Activated CD8-positive, alpha-beta memory T cell treated with anti-CD3 and anti-CD28 coated beads for 36 hours (primary cell): Measurements from ENCODE around the gene CPSF2. TPM values are rescaled to one million over a fixed set of nuclear protein-coding genes. Genes with fewer than 3 reads are reported as not detected.
"Not testable (repeated sequence)": the region's sequence is repeated elsewhere in the genome, so short reads cannot be mapped to it uniquely, and the experiment has no call there.

Source experiments
- CTCF ChIA-PET: fragments of 350-600 bp; sonication (Branson Sonifier 250); formaldehyde crosslinking; loops from one replicate; lab custom pipeline; 2021; ENCODE audit warnings: antibody characterized with exemption; lab: Charles Lee
- POLR2A ChIA-PET: fragments of 350-600 bp; sonication (Branson Sonifier 250); formaldehyde crosslinking; loops from one replicate; lab custom pipeline; 2021; ENCODE audit warnings: antibody characterized with exemption; lab: Charles Lee
- total RNA-seq, 2 experiments: library from RNA; stranded (reverse); gene quantifications; one replicate each; pipeline ENCODE4 v1.2.3, GENCODE V29; 2021

The CPSF2 gene
- total RNA-seq, 2 experiments from 2014 or later = 131 to 143 TPM

- ChIA-PET POLR2A (no interaction called here), CTCF (no interaction called here)
Measured at GRCh38 chr14:92143309-92143708, 21.5 kb downstream of the CPSF2 start.

- ChIA-PET POLR2A (no interaction called here), CTCF (no interaction called here)
Measured at GRCh38 chr14:92143962-92144361, 22.2 kb downstream of the CPSF2 start.

GRCh38 chr14:92144708-92145107, 22.9 kb downstream of the CPSF2 start:
- CTCF ChIA-PET = interaction anchor here (0.6 to 1.4 kb wide), 2 partner anchors 27 to 1232 kb away, joined by 3 read pairs; no protein-coding TSS in a partner anchor
- POLR2A ChIA-PET = no interaction called here

- CTCF ChIA-PET = interaction anchor here (0.7 kb wide), 1 partner anchor 364 kb away, joined by 6 read pairs; no protein-coding TSS in a partner anchor
- POLR2A ChIA-PET = interaction anchor here (0.6 kb wide), 1 partner anchor 295 kb away, joined by 5 read pairs; no protein-coding TSS in a partner anchor
Measured at GRCh38 chr14:92153581-92153980, 31.8 kb downstream of the CPSF2 start.

GRCh38 chr14:92154283-92154942, 32.6 kb downstream of the CPSF2 start:
- ChIA-PET CTCF (no interaction called here), POLR2A (no interaction called here)

GRCh38 chr14:92160619-92161018, 38.9 kb downstream of the CPSF2 start:
- POLR2A ChIA-PET = no interaction called here

GRCh38 chr14:92161521-92161920, 39.8 kb downstream of the CPSF2 start:
- POLR2A ChIA-PET = no interaction called here
- CTCF ChIA-PET = interaction anchor here (0.6 kb wide), 1 partner anchor 182 kb away, joined by 4 read pairs; no protein-coding TSS in a partner anchor

More at GRCh38 chr14:92160619-92161018, 38.9 kb downstream of the CPSF2 start:
- CTCF ChIA-PET = no interaction called here

GRCh38 chr14:92164958-92165357, 43.2 kb downstream of the CPSF2 start:
- ChIA-PET POLR2A (no interaction called here), CTCF (no interaction called here)

GRCh38 chr14:92173668-92174067, 51.9 kb downstream of the CPSF2 start:
- ChIA-PET POLR2A (no interaction called here), CTCF (no interaction called here)

GRCh38 chr14:92175811-92176210, 54.0 kb downstream of the CPSF2 start:
- ChIA-PET CTCF (no interaction called here), POLR2A (no interaction called here)

GRCh38 chr14:92176476-92176875, 54.7 kb downstream of the CPSF2 start:
- POLR2A ChIA-PET = no interaction called here
- CTCF ChIA-PET = no interaction called here

GRCh38 chr14:92179178-92179577, 57.4 kb downstream of the CPSF2 start:
- CTCF ChIA-PET, POLR2A ChIA-PET: not testable (repeated sequence)

GRCh38 chr14:92185559-92185958, 63.8 kb downstream of the CPSF2 start:
- ChIA-PET POLR2A (no interaction called here), CTCF (no interaction called here)

GRCh38 chr14:92187616-92188015, 65.8 kb downstream of the CPSF2 start:
- POLR2A ChIA-PET, CTCF ChIA-PET: not testable (repeated sequence)

GRCh38 chr14:92190768-92191167, 69.0 kb downstream of the CPSF2 start:
- CTCF ChIA-PET = no interaction called here
- POLR2A ChIA-PET = interaction anchor here (0.6 kb wide), 1 partner anchor 16 kb away, joined by 4 read pairs; no protein-coding TSS in a partner anchor

GRCh38 chr14:92198804-92199203, 77.0 kb downstream of the CPSF2 start:
- CTCF ChIA-PET = interaction anchor here (0.6 kb wide), 1 partner anchor 44 kb away, joined by 4 read pairs; no protein-coding TSS in a partner anchor
- POLR2A ChIA-PET = no interaction called here

- ChIA-PET CTCF (no interaction called here), POLR2A (no interaction called here)
Measured at GRCh38 chr14:92199763-92200162, 78.0 kb downstream of the CPSF2 start.

- ChIA-PET CTCF (no interaction called here), POLR2A (no interaction called here)
Measured at GRCh38 chr14:92203116-92203515, 81.3 kb downstream of the CPSF2 start.

GRCh38 chr14:92204792-92205191, 83.0 kb downstream of the CPSF2 start:
- ChIA-PET CTCF (no interaction called here), POLR2A (no interaction called here)

- CTCF ChIA-PET = no interaction called here
Measured at GRCh38 chr14:92207012-92207927, 85.5 kb downstream of the CPSF2 start.

More at GRCh38 chr14:92207012-92207927, 85.5 kb downstream of the CPSF2 start:
- POLR2A ChIA-PET = no interaction called here
